ENCODE data around the gene LRP10.

GRCh38 chr14:22890416-22890815 lies 18.9 kb downstream of the LRP10 start:
- TF ChIP-seq TAF1 (IDR thresholded peaks at IDR 0.05; ENCODE audit: borderline replicate concordance, insufficient read depth, low read length) (no peak), FOXP2 (optimal IDR thresholded peaks at IDR 0.05; ENCODE audit: borderline replicate concordance, extremely low read depth, extremely low read length, insufficient read depth) (no peak), REST (IDR thresholded peaks at IDR 0.05; ENCODE audit: insufficient read depth in 1 of 2, low read depth in 2 of 2, low read length in 2 of 2) (no peak)

Data from PFSK-1 (cell line).